Heart left ventricle (tissue), 13 donors: ENCODE data around the gene AMZ2.

Experiments
- CTCF ChIP-seq, 12 donors: fragments of 200-600 bp; sonication (generic) in 4 of 12; IDR thresholded peaks; one replicate each; pipeline versions ENCODE4 v1.5.0 to v1.8.0; 2018 to 2022; ENCODE audit warnings: antibody characterized with exemption in 12 of 12, mild to moderate bottlenecking in 5 of 12
- POLR2A ChIP-seq, 2 donors: fragments of 450-650 bp; IDR thresholded peaks; one replicate each; pipeline ENCODE4 v1.6.1; 2017; ENCODE audit warnings: antibody characterized with exemption in 2 of 2, mild to moderate bottlenecking in 2 of 2, moderate library complexity in 2 of 2
- donor health status: ischemic (EF 13 %, LVEDD 7.1; RV severe dilation, severe dysfunction).
- donor health status: DM: no; HTN: yes; CAD: no.
- donor health status: DM: no; HTN: no; CAD: no.
- donor health status: ischemic (EF 25% LVEDD 6.9; RV normal size, moderate dysfunction).
- donor health status: ischemic (EF 25% LVEDD 5.7; RV mildly dilated, moderate dysfunction).
- donor health status: ischemic (EF 35%, LVEDD 5.7; RV mildly dilated, moderate dysfunction).
- donor health status: nonischemic (EF 11% LVEDD 7.7; RV severe dilation, severe dysfunction).
- donor health status: DM: yes; HTN: yes; CAD: no.
- donor health status: PGD.
- donor health status: ischemic (EF 29% LVEDD 5.4; RV normal size, mild dysfunction).
- donor health status: nonischemic (EF 23%, LVEDD 6.1; RV moderate dilation, normal function).

- no peak for TF ChIP-seq CTCF (IDR thresholded peaks at IDR 0.05)
- no peak for TF ChIP-seq POLR2A (IDR thresholded peaks at IDR 0.05)
Measured at GRCh38 chr17:68294196-68294555, 46.3 kb downstream of the AMZ2 start.
